Activated CD4-positive, alpha-beta T cell treated with anti-CD3 and anti-CD28 coated beads, Interleukin-2, amount 50 U/mL, for 16 hours (primary cell): ENCODE measurements around the gene IGSF8.
"Not testable (repeated sequence)": the region's sequence is repeated elsewhere in the genome, so short reads cannot be mapped to it uniquely, and the experiment has no call there.

Experiments
- DNase-seq: peaks from one replicate; pipeline ENCODE4 v3.0.0-alpha.2; 2020

IGSF8 gene

GRCh38 chr1:160097911-160098851 is at the start of gene IGSF8:
Gene IGSF8, minus strand, starts transcription at chr1:160098619. Its CDS starts 147 bp downstream, at chr1:160098472.
- peak; percentile 89 for DNase-seq

- no peak for DNase-seq
Observed at GRCh38 chr1:160148121-160148520, 49.7 kb upstream of the IGSF8 start.

- no peak for DNase-seq
Observed at GRCh38 chr1:160146107-160146506, 47.7 kb upstream of the IGSF8 start.

DNA sequence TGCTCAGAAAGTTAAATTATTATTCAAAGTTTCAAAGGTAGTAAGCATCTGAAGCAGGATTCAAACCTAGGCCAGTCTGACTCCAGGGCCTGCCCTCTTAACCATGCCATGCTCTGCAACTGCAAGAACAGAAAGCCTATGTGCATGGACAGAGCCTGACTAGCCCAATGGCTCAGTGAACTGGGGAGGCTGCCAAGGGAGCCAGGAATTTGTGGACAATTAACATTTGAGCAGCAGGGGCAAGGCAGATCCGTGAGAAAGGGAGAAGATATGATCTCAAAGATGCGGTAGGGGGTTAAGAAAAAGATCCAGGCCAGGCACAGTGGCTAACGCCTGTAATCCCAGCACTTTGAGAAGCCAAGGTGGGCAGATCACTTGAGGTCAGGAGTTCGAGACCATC is 46.5 kb upstream of the IGSF8 start:
- DNase-seq: no peak

DNA sequence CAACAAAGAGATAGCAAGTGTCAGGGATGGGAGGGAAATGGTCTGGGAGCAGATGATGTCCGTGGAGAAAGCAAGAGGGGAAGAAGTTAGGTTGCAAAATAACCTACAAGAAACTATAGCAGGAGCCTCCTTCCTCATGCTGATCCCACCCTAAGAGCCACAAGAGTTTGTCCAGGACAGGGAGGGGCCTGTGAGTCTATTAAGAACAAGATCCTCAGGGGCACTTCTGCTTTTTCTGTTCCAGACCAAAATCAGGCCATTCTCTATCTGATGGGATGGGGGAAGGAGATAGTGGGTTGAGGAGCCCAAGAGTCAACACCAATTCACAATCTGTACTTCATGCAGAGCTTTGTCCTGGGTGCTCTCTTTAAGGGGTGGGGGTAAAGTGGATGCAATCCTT is 45.3 kb upstream of the IGSF8 start:
- no peak for DNase-seq

DNA sequence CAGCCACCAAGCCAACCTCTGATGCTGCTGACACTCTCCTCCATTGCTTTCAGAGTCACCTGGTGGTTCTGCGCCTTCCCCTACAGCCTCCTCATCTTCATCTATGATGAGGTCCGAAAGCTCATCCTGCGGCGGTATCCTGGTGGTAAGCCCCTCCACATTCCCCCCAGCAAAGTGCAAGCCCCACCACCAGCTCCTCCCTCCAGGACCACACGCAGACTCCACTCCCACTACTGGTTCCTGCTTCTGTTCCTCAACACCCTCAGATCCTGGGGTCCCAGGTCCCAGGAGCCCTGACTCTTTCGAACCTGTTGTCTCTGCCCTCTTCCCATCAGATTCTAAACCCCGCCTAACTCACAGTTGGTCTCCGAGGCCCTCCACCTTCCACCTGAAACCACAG is 41.4 kb upstream of the IGSF8 start:
- no peak for DNase-seq

DNA sequence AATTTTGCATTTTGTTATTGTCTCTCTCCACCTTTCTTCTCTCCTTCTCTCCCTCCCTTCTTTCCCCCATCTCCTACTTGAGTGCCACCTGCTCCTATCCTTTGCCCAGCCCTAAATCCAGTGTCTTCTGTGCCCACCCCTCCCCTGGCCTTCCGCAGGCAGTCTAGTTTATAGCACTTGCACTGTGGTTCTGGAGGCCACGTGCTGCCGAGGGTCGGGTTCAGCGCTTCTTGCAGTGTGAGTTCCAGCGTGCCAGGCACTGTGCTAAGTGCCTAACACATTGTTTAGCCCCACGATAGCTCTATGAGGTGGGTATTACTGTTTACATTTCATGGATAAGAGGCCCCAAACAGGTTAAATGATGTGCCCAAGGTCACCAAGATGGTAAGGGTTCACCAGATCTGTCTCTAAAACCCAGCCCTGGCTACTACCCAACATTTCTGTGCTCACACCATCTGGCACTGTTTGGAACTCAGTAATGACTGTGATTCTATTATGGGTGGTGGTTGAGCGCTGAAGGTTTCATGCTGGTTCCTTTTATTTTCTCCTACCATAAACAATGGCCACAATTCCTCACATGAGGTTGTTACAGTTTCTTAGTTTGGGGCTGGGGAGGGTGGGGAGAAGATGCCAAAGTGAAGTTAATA is 38.9 kb upstream of the IGSF8 start:
- DNase-seq: no peak

DNA sequence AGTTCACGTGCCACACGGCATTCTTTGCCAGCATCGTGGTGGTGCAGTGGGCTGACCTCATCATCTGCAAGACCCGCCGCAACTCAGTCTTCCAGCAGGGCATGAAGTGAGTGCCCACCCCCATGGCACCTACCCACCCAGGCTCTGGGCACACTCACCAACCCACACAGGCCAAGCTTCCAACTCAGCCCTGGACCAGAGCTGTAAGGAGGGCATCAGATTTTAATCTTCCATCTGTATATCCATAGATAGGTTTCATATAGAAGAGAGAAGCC is 38.4 kb upstream of the IGSF8 start:
- no peak for DNase-seq

DNA sequence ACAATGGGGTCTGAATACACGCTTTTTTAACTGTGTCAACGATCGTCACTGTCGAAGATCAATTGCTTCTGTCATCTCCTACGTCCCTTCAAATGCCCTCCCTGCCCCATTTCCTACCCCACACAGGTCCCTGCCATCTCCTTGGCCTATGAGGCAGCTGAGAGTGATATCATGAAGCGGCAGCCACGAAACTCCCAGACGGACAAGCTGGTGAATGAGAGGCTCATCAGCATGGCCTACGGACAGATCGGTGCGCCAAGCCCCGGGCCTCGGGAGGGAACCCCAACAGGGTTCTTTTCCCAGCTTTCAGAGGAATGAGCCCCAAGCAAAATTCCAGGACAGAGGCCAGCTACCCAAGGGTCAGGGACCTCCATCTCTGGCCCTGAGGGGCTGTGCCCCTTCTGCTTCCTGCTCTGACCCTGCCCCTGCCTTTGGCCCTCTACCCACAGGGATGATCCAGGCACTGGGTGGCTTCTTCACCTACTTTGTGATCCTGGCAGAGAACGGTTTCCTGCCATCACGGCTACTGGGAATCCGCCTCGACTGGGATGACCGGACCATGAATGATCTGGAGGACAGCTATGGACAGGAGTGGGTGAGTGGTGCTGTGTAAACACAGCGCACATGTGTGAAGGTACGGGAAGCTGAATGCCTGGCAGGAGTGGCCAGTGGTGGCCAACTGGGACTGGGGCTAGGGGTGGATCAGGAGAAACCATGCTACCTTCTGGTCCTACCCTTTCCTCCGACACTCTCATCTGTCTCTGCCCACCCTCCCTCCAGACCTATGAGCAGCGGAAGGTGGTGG is 37.9 kb upstream of the IGSF8 start:
- no peak for DNase-seq

GRCh38 chr1:160134791-160135572 is 36.6 kb upstream of the IGSF8 start:
- DNase-seq: no peak

DNA sequence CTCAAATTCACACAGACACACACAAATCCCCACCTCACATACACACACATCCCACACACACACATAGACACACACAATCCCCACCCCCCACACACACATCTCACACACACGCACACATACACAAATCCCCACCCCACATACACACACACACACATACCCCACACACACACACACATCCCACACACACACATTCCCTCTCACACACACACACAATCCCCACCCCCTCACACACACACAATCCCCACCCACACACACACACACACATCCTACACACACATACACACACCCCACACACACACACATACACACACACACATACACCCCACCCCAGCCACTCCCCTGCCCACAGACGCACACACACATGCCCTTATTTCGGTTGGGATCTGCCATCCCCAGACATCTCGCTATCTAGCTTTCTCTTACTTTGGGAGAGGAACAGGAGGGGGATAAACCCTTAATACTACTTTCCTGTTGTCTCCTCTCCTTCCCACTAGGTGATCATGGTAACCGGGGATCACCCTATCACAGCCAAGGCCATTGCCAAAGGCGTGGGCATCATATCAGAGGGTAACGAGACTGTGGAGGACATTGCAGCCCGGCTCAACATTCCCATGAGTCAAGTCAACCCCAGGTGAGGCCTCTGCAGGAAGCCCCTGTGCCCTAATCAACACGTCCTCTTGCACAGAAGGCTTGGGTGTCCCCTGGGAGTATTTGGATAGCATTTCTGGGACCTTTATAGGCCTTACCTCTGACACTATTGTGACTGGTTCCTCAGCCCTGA is 35.8 kb upstream of the IGSF8 start:
- DNase-seq: no peak

DNA sequence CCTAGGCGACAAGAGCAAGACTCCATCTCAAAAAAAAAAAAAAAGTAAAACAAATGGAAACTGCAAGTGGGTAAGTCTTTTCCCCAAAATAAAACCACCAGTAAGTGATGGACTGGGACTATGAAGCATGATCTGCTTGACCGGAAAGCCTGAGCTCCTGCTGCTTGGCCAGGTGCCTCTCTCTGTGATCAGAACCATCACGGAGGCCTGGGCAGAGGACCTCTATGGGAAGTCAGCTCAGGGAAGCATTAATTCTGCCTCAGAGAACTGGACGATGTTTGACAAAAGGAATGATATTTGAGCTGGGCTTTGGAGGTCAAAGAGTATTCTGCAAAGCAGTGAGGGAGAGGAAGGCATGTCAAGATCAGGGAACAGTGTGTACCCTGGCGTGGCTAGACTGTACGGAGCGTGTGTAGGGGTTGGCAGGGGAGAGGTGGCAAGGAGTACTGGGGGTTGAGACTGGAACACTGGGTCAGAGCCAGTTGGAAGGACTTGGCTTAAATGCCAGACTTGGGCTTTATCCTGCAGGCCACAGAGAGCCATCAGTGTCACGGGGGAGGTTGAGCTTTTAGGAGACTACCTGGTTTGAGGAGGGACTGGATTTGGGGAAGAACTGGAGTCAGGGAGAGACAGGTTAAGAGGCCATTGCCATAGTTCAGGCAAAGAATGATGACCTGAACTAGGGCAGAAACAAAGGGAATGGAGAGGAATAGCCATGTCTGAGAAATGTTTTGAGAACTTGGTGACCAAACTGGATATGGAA is 33.6 kb upstream of the IGSF8 start:
- no peak for DNase-seq

DNA sequence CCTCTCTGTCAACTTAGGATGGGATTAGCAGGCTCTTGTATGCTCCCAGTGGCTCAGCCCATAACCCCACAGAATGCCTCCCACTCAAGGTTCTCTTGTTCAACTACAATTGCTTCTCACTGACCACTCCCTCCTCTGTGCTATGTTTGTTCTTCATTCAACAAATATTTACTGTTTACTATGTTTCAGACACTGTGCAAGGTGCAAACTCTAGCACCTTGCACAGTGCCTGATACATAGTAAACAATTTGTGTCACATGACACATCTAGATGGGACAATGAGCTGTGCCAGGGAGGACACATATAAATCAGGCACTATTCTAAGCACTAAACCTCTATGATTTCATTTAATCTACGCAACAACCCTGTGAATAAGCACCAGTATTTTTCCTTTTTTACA is 32.5 kb upstream of the IGSF8 start:
- DNase-seq: no peak

DNA sequence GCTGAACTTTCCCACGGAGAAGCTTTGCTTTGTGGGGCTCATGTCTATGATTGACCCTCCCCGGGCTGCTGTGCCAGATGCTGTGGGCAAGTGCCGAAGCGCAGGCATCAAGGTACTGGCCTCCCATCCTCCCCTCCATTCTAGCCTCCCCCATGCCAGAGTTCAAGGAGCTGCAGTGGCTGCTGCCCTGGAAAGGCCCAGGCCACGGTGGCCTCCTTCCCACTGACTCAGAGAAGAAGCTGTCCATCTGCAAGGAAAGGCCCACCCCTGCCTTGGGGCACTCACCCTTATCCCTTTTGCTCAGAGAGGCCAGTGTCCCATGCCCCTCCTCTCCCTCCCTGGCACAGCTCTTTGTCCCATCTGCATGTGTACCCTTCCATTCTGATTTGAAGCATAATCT is 32.1 kb upstream of the IGSF8 start:
- DNase-seq: no peak

DNA sequence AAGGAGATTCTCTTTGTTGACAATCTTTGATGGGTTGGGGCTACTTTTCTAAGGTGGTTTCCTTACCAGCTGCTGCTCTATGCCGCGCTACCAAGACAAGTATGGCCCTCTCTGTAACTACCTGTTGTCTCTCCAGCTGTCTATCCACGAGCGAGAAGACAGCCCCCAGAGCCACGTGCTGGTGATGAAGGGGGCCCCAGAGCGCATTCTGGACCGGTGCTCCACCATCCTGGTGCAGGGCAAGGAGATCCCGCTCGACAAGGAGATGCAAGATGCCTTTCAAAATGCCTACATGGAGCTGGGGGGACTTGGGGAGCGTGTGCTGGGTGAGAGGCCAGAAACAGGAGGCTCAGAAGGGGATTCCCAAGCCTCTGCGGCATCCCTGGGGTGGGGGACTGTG is 31.5 kb upstream of the IGSF8 start:
- DNase-seq: no peak

- no peak for DNase-seq
Observed at GRCh38 chr1:160129558-160129957, 31.1 kb upstream of the IGSF8 start.

- DNase-seq: no peak
Observed at GRCh38 chr1:160129046-160129445, 30.6 kb upstream of the IGSF8 start.

GRCh38 chr1:160128636-160129035 is 30.2 kb upstream of the IGSF8 start:
- DNase-seq: no peak

DNA sequence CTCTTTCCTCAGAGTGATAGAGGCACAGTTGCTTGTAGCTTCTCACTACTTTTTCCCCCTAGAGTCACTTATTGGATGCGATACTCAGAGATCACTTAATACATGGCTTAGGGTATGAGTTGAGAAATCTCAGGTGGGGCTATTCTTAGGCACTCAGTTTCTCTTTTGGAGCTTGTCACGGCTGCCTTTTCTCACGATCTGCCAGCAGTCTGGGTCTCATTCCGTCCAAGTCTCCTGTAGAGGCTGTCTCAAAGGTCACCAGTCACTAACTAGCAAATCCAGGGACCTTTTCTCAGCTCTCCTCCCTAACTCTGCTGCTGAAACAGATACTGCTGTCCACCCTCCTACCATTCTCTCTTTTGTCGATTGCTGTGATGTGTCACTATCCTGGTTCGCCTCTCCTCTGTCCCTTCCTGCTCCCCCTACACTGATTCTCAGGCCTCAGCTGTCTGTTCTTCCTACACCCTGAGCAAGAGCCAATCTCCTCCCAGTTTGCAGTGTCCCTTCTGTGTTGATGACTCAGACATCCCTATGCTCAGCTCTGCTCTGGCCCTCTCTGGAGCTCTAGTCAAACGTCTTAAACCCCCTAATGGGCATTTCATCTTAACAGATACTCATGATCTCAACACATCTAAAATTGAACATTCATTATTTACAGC is 29.6 kb upstream of the IGSF8 start:
- DNase-seq: no peak

DNA sequence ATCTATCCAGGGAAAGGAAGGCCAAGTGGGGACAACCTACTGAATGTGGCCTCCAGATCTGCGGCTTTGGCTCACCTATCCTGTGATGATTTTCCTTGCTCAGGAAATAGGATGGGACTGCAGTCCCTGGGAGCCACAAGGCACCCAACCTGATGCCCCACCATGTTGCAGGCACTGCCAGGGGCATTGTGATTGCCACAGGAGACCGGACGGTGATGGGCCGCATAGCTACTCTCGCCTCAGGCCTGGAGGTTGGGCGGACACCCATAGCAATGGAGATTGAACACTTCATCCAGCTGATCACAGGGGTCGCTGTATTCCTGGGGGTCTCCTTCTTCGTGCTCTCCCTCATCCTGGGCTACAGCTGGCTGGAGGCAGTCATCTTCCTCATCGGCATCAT is 29.0 kb upstream of the IGSF8 start:
- no peak for DNase-seq

- not testable (repeated sequence) for DNase-seq
Observed at GRCh38 chr1:160126342-160126741, 27.9 kb upstream of the IGSF8 start.
